ENCODE measurements around the gene DLGAP1.

Gene DLGAP1

GRCh38 chr18:3525870-3526420 is 929.2 kb downstream of the DLGAP1 start:
- no peaks in the 10 kb centered on the region for H3K36me3 ChIP-seq (ENCODE audit: low read length)
- H3K9me2 ChIP-seq (replicated peaks; ENCODE audit: insufficient read depth, low read length), result no peaks in the 10 kb centered on the region
- no peak for TF ChIP-seq EZH2phosphoT487 (conservative IDR thresholded peaks at IDR 0.05; ENCODE audit: low read length)
- TF ChIP-seq CTCF (IDR thresholded peaks at IDR 0.05; ENCODE audit: insufficient read depth, low read length, poor library complexity, severe bottlenecking), result no peak
- no peaks in the 10 kb centered on the region for H4K20me1 ChIP-seq (ENCODE audit: low read depth, low read length)
- H2AFZ ChIP-seq (ENCODE audit: low read depth, low read length, severe bottlenecking), result no peak overlapping the region
- no peak overlapping the region for H3K4me2 ChIP-seq (ENCODE audit: low read depth, low read length, poor library complexity, severe bottlenecking)
- no peak overlapping the region for H3K4me3 ChIP-seq (ENCODE audit: insufficient read depth, low read length, poor library complexity, severe bottlenecking)
- H3K27ac ChIP-seq (ENCODE audit: low read depth, low read length), result no peak overlapping the region
- no peaks in the 10 kb centered on the region for H3F3A ChIP-seq (ENCODE audit: insufficient read depth)
- no peaks in the 10 kb centered on the region for H3K79me2 ChIP-seq (ENCODE audit: insufficient read depth, low read length)
- no peaks in the 10 kb centered on the region for H3K27me3 ChIP-seq (ENCODE audit: low read length)
- no peaks in the 10 kb centered on the region for H3K9me3 ChIP-seq (ENCODE audit: insufficient read depth, low read length)
- H3K9ac ChIP-seq (ENCODE audit: low read length), result no peak overlapping the region

GRCh38 chr18:3524706-3525105 is 930.4 kb downstream of the DLGAP1 start:
- no peak overlapping the region for H3K4me2 ChIP-seq (ENCODE audit: low read depth, low read length, poor library complexity, severe bottlenecking)
- no peaks in the 10 kb centered on the region for H3K9me3 ChIP-seq (ENCODE audit: insufficient read depth, low read length)
- H3K27me3 ChIP-seq (ENCODE audit: low read length), result no peaks in the 10 kb centered on the region
- no peaks in the 10 kb centered on the region for H4K20me1 ChIP-seq (ENCODE audit: low read depth, low read length)
- no peak for TF ChIP-seq EZH2phosphoT487 (conservative IDR thresholded peaks at IDR 0.05; ENCODE audit: low read length)
- TF ChIP-seq CTCF (IDR thresholded peaks at IDR 0.05; ENCODE audit: insufficient read depth, low read length, poor library complexity, severe bottlenecking), result no peak
- no peaks in the 10 kb centered on the region for H3K9me2 ChIP-seq (replicated peaks; ENCODE audit: insufficient read depth, low read length)
- no peak overlapping the region for H3K4me3 ChIP-seq (ENCODE audit: insufficient read depth, low read length, poor library complexity, severe bottlenecking)
- H3K79me2 ChIP-seq (ENCODE audit: insufficient read depth, low read length), result no peaks in the 10 kb centered on the region
- H2AFZ ChIP-seq (ENCODE audit: low read depth, low read length, severe bottlenecking), result no peak overlapping the region
- no peaks in the 10 kb centered on the region for H3K36me3 ChIP-seq (ENCODE audit: low read length)
- no peak overlapping the region for H3K9ac ChIP-seq (ENCODE audit: low read length)
- H3K27ac ChIP-seq (ENCODE audit: low read depth, low read length), result no peak overlapping the region
- H3F3A ChIP-seq (ENCODE audit: insufficient read depth), result no peaks in the 10 kb centered on the region

- no peak overlapping the region for H3K9ac ChIP-seq (ENCODE audit: low read length)
- no peak overlapping the region for H3K4me2 ChIP-seq (ENCODE audit: low read depth, low read length, poor library complexity, severe bottlenecking)
- no peaks in the 10 kb centered on the region for H3K9me3 ChIP-seq (ENCODE audit: insufficient read depth, low read length)
- H3K4me3 ChIP-seq (ENCODE audit: insufficient read depth, low read length, poor library complexity, severe bottlenecking), result no peak overlapping the region
- no peaks in the 10 kb centered on the region for H3K9me2 ChIP-seq (replicated peaks; ENCODE audit: insufficient read depth, low read length)
- no peak overlapping the region for H3K27ac ChIP-seq (ENCODE audit: low read depth, low read length)
- no peaks in the 10 kb centered on the region for H3K79me2 ChIP-seq (ENCODE audit: insufficient read depth, low read length)
- no peaks in the 10 kb centered on the region for H3K36me3 ChIP-seq (ENCODE audit: low read length)
- H3F3A ChIP-seq (ENCODE audit: insufficient read depth), result no peaks in the 10 kb centered on the region
- H4K20me1 ChIP-seq (ENCODE audit: low read depth, low read length), result no peaks in the 10 kb centered on the region
- TF ChIP-seq EZH2phosphoT487 (conservative IDR thresholded peaks at IDR 0.05; ENCODE audit: low read length) (no peak), CTCF (IDR thresholded peaks at IDR 0.05; ENCODE audit: insufficient read depth, low read length, poor library complexity, severe bottlenecking) (no peak)
- H3K27me3 ChIP-seq (ENCODE audit: low read length), result no peaks in the 10 kb centered on the region
- no peak overlapping the region for H2AFZ ChIP-seq (ENCODE audit: low read depth, low read length, severe bottlenecking)
These were observed 934.6 kb downstream of the DLGAP1 start for GRCh38 chr18:3520230-3521085.
